Gastrocnemius medialis (tissue), 4 donors: ENCODE results near the gene NKX1-2. TPM values are rescaled to one million over a fixed set of nuclear protein-coding genes. Genes with fewer than 3 reads are reported as not detected.

Experiments
- ATAC-seq, 2 donors: fragments of 150-250 bp; one replicate each; pipeline ENCODE4 v1.9.1; 2016
- DNase-seq, 2 donors: peaks; one replicate each; pipeline ENCODE4 v3.0.0-alpha.2; 2019
- H3K27ac ChIP-seq, 4 donors: fragments of 200-600 bp; sonication (generic); 1 replicate in 1 of 4; 2 replicates in 3 of 4; pipeline ENCODE4 v1.5.1; 2016 to 2018; ENCODE audit warnings: mild to moderate bottlenecking in 2 of 4, moderate library complexity in 1 of 4
- H3K27me3 ChIP-seq, 3 donors: fragments of 200-600 bp; sonication (generic) in 2 of 3; 1 replicate in 1 of 3; 2 replicates in 2 of 3; pipeline versions ENCODE4 v1.5.1 to v1.6.0; 2016 to 2019; ENCODE audit warnings: mild to moderate bottlenecking in 1 of 3, moderate library complexity in 1 of 3
- H3K36me3 ChIP-seq, 2 donors: fragments of 200-600 bp; sonication (generic) in 1 of 2; one replicate each; pipeline ENCODE4 v1.5.1; 2017 to 2018
- H3K4me1 ChIP-seq, 2 donors: fragments of 200-600 bp; sonication (generic) in 1 of 2; one replicate each; pipeline ENCODE4 v1.5.1; 2016 to 2017; ENCODE audit warnings: mild to moderate bottlenecking in 2 of 2
- H3K4me3 ChIP-seq, 4 donors: fragments of 200-600 bp; sonication (generic) in 3 of 4; 1 replicate in 1 of 4; 2 replicates in 3 of 4; pipeline ENCODE4 v1.5.1; 2016 to 2019; ENCODE audit warnings: mild to moderate bottlenecking in 2 of 4
- H3K9me3 ChIP-seq, 3 donors: fragments of 200-600 bp; sonication (generic) in 2 of 3; 1 replicate in 1 of 3; 2 replicates in 2 of 3; pipeline ENCODE4 v1.5.1; 2016 to 2019
- CTCF ChIP-seq, 5 experiments: fragments of 450-650 bp in 3 of 5; fragments of 200-600 bp in 2 of 5; sonication (generic) in 2 of 5; IDR thresholded peaks in 4 of 5; conservative IDR thresholded peaks in 1 of 5; 1 replicate in 4 of 5; 2 replicates in 1 of 5; pipeline ENCODE4 v1.5.1; 2016 to 2019; ENCODE audit warnings: antibody characterized with exemption in 5 of 5, mild to moderate bottlenecking in 3 of 5, moderate library complexity in 3 of 5
- POLR2A ChIP-seq, 2 donors: fragments of 450-650 bp; IDR thresholded peaks; one replicate each; pipeline ENCODE4 v1.6.1; 2017; ENCODE audit warnings: antibody characterized with exemption in 2 of 2, mild to moderate bottlenecking in 2 of 2, moderate library complexity in 2 of 2
- in situ Hi-C, 4 donors: fragments of 200-750 bp; cut with MboI; loops; one replicate each; pipeline versions ENCODE4 v1.15.0 to v1.8.0; 2017; ENCODE audit warnings: low sequenced_read_pairs in 4 of 4
- intact Hi-C: fragments of 100-400 bp; cut with DNase I; formaldehyde crosslinking; loops from one replicate; pipeline ENCODE4 v1.15.1; 2023; ENCODE audit warnings: low total_unique reads
- total RNA-seq, 4 donors: library from RNA; depleted of rRNA; stranded (reverse); fragments of >200 nt; gene quantifications; one replicate each; pipeline versions ENCODE4 v1.1.0 to v1.2.3, GENCODE V29; 2016

Gene NKX1-2
- total RNA-seq, result not detected

GRCh38 chr10:124450012-124450782 lies at the start of gene NKX1-2:
TSS of gene NKX1-2 (minus strand) at chr10:124450035. CDS start at chr10:124449943, 92 bp downstream.
- TF ChIP-seq CTCF (IDR thresholded peaks at IDR 0.05 in 4 of 5, conservative IDR thresholded peaks at IDR 0.05 in 1 of 5) (no peak), POLR2A (IDR thresholded peaks at IDR 0.05) (no peak)
- in situ Hi-C loops, result no loop called here

GRCh38 chr10:124498056-124498455 lies 48.2 kb upstream of the NKX1-2 start:
- in situ Hi-C loops, result no loop called here
- Histone ChIP-seq H3K27me3 (no peaks in the 10 kb centered on the region), H3K9me3 (no peaks in the 10 kb centered on the region), H3K4me3 (no peak overlapping the region), H3K36me3 (peaks cover 0 to 9% of the 10 kb centered on the region in 2 donors), H3K27ac (no peak overlapping the region), H3K4me1 (no peaks in the 10 kb centered on the region)
- intact Hi-C loops, result no loop called here
- ATAC-seq, result no peak
- no peak for DNase-seq
- TF ChIP-seq CTCF (IDR thresholded peaks at IDR 0.05 in 4 of 5, conservative IDR thresholded peaks at IDR 0.05 in 1 of 5), result no peak
- no peak for TF ChIP-seq POLR2A (IDR thresholded peaks at IDR 0.05)

More at GRCh38 chr10:124450012-124450782, at the start of gene NKX1-2:
- H3K9me3 ChIP-seq, result no peaks in the 10 kb centered on the region
- H3K36me3 ChIP-seq, result no peaks in the 10 kb centered on the region
- H3K27ac ChIP-seq, result no peak within 1 kb of the TSS
- no peak for ATAC-seq
- peak within 1 kb of the TSS; percentile 14 to 43 (median 32) for H3K4me3 ChIP-seq
- intact Hi-C loops, result no loop called here
- H3K27me3 ChIP-seq, result peaks cover 64 to 90% (median 87%) of the 10 kb centered on the region in 3 donors
- no peak for DNase-seq
- H3K4me1 ChIP-seq, result peaks cover 3 to 8% of the 10 kb centered on the region in 2 donors

GRCh38 chr10:124497196-124497881 lies 47.5 kb upstream of the NKX1-2 start:
- no peaks in the 10 kb centered on the region for H3K27me3 ChIP-seq
- H3K9me3 ChIP-seq, result no peaks in the 10 kb centered on the region
- peaks cover 0 to 9% of the 10 kb centered on the region in 2 donors for H3K36me3 ChIP-seq
- H3K27ac ChIP-seq, result no peak overlapping the region
- no peak for TF ChIP-seq POLR2A (IDR thresholded peaks at IDR 0.05)
- no peak for TF ChIP-seq CTCF (IDR thresholded peaks at IDR 0.05 in 4 of 5, conservative IDR thresholded peaks at IDR 0.05 in 1 of 5)
- intact Hi-C loops (no loop called here), in situ Hi-C loops (no loop called here)
- DNase-seq (no peak), ATAC-seq (no peak)
- no peaks in the 10 kb centered on the region for H3K4me1 ChIP-seq
- H3K4me3 ChIP-seq, result no peak overlapping the region

GRCh38 chr10:124496620-124497019 lies 46.8 kb upstream of the NKX1-2 start:
- no peak overlapping the region for H3K27ac ChIP-seq
- peaks cover 0 to 9% of the 10 kb centered on the region in 2 donors for H3K36me3 ChIP-seq
- DNase-seq (no peak), ATAC-seq (no peak)
- H3K9me3 ChIP-seq, result no peaks in the 10 kb centered on the region
- in situ Hi-C loops (no loop called here), intact Hi-C loops (no loop called here)
- no peak overlapping the region for H3K4me3 ChIP-seq
- no peak for TF ChIP-seq CTCF (IDR thresholded peaks at IDR 0.05 in 4 of 5, conservative IDR thresholded peaks at IDR 0.05 in 1 of 5)
- no peak for TF ChIP-seq POLR2A (IDR thresholded peaks at IDR 0.05)
- no peaks in the 10 kb centered on the region for H3K4me1 ChIP-seq
- no peaks in the 10 kb centered on the region for H3K27me3 ChIP-seq
